Measurements from ENCODE around the gene CCDC14.
A peak's percentile ranks its signal among the peaks of the same experiment; 100 is the strongest.
"Not testable (repeated sequence)": the region's sequence is repeated elsewhere in the genome, so short reads cannot be mapped to it uniquely, and the experiment has no call there.

The CCDC14 gene

DNA sequence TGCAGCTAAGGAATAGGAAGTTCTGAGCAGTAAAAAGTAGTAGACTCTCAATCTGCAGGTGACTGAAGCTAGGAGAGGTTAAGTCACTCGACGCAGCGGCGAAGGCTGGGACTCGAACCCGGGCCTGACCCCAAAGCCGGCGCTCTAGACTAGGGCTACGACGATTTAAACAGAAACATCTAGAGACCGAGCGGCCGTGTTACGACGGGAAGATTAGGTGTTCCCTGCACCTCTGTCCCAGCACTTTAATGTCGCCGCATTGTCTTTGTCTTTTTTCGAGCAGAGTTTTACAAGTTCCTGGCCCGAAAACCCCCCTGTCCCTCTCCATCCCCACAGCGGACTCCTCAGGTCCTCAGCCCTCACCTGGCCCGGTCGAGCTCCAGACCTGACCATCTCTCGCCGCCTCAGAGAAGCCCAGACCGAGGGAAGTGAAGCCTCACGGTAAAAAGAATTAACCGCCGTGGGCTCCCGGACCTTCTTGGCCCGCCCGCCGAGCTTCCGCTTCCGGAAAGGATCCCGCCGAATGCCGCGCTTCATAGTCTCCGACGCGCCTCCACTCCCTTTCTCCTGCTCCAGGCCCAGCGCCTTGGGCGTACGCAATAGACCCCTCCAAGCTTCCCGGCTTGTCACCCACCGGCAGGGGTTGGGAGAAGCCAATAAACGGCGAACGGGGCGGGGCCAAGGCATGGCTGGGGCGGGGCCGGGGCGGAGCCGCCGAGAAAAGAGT, at the start of gene CCDC14:
TSS of gene CCDC14 (minus strand) at position 449 of the 727 bp plus-strand sequence. CDS start at position 393, 56 bp downstream.
- peak; percentile 99 for DNase-seq

- DNase-seq, result not testable (repeated sequence)
Observed at GRCh38 chr3:124008321-124008720, 47.3 kb upstream of the CCDC14 start.

DNA sequence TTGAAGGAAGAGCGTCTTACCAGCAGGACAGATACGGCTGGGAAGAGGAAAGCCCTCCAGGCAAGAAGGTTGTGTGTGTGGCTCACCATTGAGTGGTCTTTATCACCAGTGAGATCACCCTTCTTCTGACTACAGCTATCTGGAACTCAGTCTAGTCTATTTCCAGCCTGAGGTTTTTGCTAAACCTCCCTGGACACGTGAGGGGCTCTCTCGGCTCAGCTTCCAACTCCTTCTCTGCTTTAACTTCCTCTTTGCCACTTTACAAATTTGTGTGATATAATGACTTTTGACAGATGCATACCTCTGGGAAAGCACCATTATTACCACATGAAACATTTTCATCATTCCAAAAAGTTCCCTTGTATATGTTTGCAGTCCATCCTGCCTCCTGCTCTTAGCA, 46.2 kb upstream of the CCDC14 start:
- DNase-seq, result no peak

DNA sequence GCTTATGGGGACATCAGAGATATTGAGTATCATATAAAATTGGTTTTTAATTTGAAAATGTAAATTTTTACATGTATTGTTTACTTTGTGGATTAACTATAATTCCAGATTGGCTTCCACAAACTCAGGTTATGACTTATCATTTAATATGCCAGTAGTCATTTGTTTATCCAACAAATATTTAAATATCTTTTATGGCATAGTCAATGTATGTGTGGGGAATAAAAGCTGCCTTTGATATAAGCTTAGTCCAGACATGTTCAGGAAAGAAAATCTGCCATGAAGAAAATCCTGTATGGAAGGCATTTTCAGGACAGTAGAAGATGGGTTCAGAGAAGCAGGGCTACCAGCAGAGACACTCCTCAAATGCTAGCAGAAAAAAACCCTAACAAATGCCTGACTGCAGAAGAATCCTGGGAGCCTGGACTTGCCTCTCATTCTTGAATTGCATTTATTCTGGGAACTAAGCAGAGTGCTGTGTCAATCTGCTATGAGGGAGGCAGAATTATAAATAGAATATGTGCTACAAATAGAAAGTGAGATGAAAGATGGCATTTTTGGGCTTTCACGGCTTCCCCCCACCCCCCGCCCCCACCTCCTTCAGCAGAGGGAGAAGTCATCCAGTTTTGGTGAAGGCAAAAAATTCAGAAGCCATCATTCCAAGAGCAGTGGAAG, 41.5 kb upstream of the CCDC14 start:
- DNase-seq, result not testable (repeated sequence)

- not testable (repeated sequence) for DNase-seq
Observed at GRCh38 chr3:124001366-124001765, 40.3 kb upstream of the CCDC14 start.

- DNase-seq, result no peak
Observed at GRCh38 chr3:123997543-123997942, 36.5 kb upstream of the CCDC14 start.

- DNase-seq, result peak; percentile 14
Observed at GRCh38 chr3:123993818-123994217, 32.8 kb upstream of the CCDC14 start.

- DNase-seq, result not testable (repeated sequence)
Observed at GRCh38 chr3:123991730-123992588, 30.9 kb upstream of the CCDC14 start, which contains the start of gene ROPN1. Gene ROPN1, minus strand, starts transcription at chr3:123992124. Its CDS starts 11,643 bp downstream, at chr3:123980481.

- no peak for DNase-seq
Observed at GRCh38 chr3:123986427-123986826, 25.4 kb upstream of the CCDC14 start.

GRCh38 chr3:123984957-123985356, 23.9 kb upstream of the CCDC14 start:
- DNase-seq, result no peak

DNA sequence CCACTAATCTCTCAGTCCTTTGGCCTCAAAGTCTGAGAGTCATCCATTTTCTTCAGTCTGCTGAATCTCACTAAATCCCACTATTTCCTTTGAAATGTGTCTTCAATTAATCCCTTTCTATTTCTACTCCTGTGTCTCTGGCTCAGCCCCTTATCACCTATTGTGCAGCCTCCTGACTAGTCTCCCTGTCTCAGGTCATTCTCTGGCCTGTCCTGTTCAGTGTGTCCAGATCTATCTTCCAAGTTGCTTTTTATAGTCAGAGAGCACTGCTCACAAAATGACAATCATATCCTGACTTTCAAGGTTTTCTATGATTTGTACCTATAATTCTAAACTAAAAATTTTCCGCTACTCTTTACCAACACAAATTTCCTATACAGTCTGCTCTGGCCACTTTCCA, 23.3 kb upstream of the CCDC14 start:
- no peak for DNase-seq

GRCh38 chr3:123981317-123981716, 20.3 kb upstream of the CCDC14 start:
- DNase-seq, result not testable (repeated sequence)

- no peak for DNase-seq
Observed at GRCh38 chr3:123980539-123980938, 19.5 kb upstream of the CCDC14 start.

- not testable (repeated sequence) for DNase-seq
Observed at GRCh38 chr3:123979525-123980501, 18.8 kb upstream of the CCDC14 start.

DNA sequence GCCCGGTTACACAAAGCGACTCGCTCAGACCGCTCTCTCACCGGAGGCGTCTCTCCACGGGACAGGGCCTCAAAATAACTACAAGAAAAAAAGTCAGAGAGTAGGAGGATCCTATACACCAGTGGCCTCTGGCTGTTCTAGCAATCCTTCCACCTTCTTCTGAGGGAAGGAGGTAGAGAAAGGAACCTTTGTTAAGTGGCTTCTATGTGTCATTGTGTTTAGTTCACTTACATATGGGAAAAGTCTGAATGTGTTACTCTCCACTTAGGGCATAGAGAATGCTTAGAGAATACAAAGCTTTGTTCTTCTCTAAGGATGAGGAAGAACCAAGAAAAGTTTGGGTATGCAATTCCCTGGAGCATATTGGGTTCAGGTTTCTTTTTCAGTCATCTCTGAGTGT, 15.9 kb upstream of the CCDC14 start:
- not testable (repeated sequence) for DNase-seq

DNA sequence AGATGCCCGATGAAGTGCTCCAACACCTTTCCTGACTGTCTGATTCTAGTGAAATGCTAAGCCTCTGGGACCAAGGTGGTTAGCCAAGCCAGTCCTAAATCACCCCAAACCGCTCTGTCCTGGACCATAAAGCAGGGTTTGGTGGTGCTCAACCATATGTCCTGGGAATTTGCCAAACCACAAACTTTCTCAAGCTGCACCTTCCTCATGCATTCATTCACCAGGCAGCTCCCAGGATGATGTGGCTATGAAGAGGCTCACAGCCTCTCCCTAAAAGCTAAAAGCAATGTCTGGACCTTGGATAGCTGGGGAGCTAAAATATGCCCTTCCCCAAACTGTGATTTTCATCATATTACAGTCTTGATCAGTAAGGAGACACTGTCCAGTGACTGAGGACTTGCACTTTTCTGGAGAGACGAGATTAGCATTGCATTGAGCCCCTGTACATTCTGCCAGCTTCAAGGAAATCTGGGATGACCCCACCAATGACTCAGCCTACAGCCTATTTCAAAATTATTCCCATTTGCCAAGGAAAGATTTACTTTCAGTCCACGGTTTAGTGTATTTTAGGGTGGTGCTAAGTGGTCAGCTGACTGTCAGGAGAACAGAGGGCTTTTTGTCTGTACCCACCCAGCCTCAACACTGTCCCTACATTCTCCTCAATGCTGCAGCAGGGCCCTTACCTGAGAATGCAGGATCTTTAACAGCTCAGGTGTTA, 15.3 kb upstream of the CCDC14 start:
- DNase-seq, result not testable (repeated sequence)

GRCh38 chr3:123975030-123975429, 14.0 kb upstream of the CCDC14 start:
- DNase-seq, result not testable (repeated sequence)

DNA sequence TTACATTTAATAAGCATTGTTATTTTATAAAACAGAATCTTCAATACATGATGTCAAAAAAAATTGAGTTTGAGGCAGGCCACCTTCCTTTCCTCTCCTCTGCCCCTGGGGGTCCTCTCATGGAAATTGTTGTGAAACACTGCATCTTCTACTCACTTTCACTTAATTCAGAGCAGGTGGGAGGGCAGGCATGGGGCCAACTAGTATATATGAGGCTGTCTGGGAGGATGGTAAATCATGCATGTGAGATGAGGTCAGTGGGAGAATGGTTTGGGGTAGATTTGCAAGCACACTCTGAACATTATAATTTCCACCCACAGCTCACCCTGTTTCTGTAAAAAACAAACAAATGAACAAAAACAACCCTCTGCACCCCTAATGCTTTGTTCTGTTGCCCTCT, 10.4 kb upstream of the CCDC14 start:
- DNase-seq, result no peak

- DNase-seq, result not testable (repeated sequence)
Observed at GRCh38 chr3:123967260-123967659, 6.2 kb upstream of the CCDC14 start.

DNA sequence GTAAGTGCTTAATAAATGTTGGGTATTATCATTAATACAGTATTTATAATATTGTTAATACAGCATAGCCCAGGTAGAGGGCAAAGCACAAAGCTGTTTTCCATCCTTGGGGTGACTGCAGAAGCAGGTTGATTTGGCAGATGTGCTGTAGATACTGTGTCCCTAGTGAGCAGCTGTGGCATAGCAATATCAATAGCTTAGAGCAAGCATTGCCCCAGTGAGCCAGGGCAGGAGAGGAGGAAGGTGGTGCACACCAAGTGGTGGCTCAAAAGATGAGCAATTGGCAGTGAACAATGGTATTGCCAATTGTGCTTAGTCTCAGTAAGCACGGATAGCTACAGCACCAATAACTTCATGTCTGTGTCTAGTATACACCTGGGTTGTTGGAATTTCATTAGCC, 5.8 kb upstream of the CCDC14 start:
- not testable (repeated sequence) for DNase-seq

DNA sequence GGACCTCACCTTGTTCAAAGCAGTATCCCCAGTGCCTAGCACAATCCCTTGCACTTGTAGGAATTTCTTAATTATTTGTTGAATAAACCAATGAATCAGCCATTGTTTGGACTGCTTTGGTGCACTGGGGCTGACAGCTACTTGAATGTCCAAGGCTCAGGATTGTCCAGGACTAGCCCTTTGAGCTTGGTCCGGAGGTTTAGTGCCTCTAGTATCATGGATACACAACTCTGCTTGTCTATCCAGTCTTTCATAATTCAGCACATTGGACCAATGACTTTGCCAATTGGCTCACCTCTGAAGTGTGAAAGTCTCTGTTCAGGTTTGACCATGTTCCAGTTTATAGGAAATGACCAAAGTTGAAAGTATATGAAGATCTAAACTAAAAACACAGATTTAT, 3.8 kb upstream of the CCDC14 start:
- not testable (repeated sequence) for DNase-seq

All from NCI-H1436 (cell line).